Spinal cord (tissue), 10 donors: ENCODE data around the gene SLC6A12. TPM values are rescaled to one million over a fixed set of nuclear protein-coding genes. Genes with fewer than 3 reads are reported as not detected.

ENCODE experiments used
- DNase-seq, 6 donors: peaks; one replicate each; pipeline versions ENCODE4 v3.0.0 to v3.0.0-alpha.2; 2013 to 2015; ENCODE audit warnings: low spot score in 6 of 6, low read depth in 4 of 6
- H3K27ac ChIP-seq: one replicate; pipeline ENCODE4 v1.5.1; 2013; ENCODE audit warnings: low read depth, low read length, control low read depth
- H3K27me3 ChIP-seq: one replicate; pipeline ENCODE4 v1.6.1; 2013; ENCODE audit warnings: low read length; ENCODE audit not compliant: control insufficient read depth, insufficient read depth
- H3K36me3 ChIP-seq: one replicate; pipeline ENCODE4 v1.6.1; 2013; ENCODE audit warnings: low read length; ENCODE audit not compliant: control insufficient read depth, insufficient read depth
- H3K4me1 ChIP-seq: one replicate; pipeline ENCODE4 v1.6.1; 2013; ENCODE audit warnings: low read length; ENCODE audit not compliant: control insufficient read depth, insufficient read depth
- H3K4me3 ChIP-seq: one replicate; pipeline ENCODE4 v1.5.1; 2013; ENCODE audit warnings: low read depth, low read length, control low read depth
- H3K9me3 ChIP-seq: one replicate; pipeline ENCODE4 v1.6.1; 2013; ENCODE audit warnings: low read length; ENCODE audit not compliant: control insufficient read depth, insufficient read depth
- WGBS: methylation state at CpG from one replicate; pipeline ENCODE4 v1.1.5; 2013; ENCODE audit warnings: missing lambda C conversion rate; ENCODE audit not compliant: insufficient coverage; 5-methylcytosine and 5-hydroxymethylcytosine counted together
- polyA plus RNA-seq, 2 donors: library from polyadenylated mRNA; unstranded; fragments of 120-200 nt; gene quantifications; one replicate each; pipeline ENCODE4 v1.2.1, GENCODE V29; 2013; ENCODE audit not compliant: insufficient read length in 2 of 2
- total RNA-seq, 2 donors: library from RNA; depleted of rRNA in 1 of 2; stranded (reverse); fragments of 120-200 nt in 1 of 2; fragments of >200 nt in 1 of 2; gene quantifications; one replicate each; pipeline versions ENCODE4 v1.2.3 to v1.2.4, GENCODE V29; 2013 to 2014
- donor health status: healthy.

The SLC6A12 gene
- total and polyA plus RNA-seq, 4 donors, result 17.6 to 91.0 (median 45.3) TPM

- WGBS, result 17% methylated on average over 13 of the region's 19 CpGs
- no peak overlapping the region for H3K4me3 ChIP-seq
- peaks cover 22% of the 10 kb centered on the region for H3K36me3 ChIP-seq
- H3K9me3 ChIP-seq, result no peaks in the 10 kb centered on the region
- no peak overlapping the region for H3K27ac ChIP-seq
- peaks cover 55% of the 10 kb centered on the region for H3K4me1 ChIP-seq
- peaks cover 18% of the 10 kb centered on the region for H3K27me3 ChIP-seq
- DNase-seq, result peak in 4 of 6 donors; percentile 51 to 93 (median 65)
Measured at GRCh38 chr12:143964-144649, 69.8 kb downstream of the SLC6A12 start.

DNA sequence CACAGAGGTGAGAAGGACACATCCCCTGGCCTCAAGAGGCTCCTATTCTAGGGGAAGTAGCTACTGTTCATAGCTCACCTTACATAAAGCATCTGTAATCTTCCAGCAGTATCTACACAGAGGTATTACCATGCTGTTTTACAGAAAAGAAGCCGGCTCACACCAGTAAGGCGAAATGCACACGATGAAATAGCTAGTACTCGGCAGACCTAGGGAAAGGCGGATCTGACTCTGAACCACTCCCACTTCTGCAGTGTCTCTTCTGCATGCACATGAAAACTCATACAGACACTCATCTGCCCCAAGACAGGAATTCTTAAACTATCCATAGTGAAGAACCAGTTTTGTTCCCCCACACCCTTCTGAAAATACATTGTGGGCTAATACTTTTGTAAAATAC is 73.8 kb downstream of the SLC6A12 start:
- Histone ChIP-seq H3K27ac (no peak overlapping the region), H3K4me3 (no peak overlapping the region), H3K36me3 (peaks cover 22% of the 10 kb centered on the region), H3K4me1 (peaks cover 46% of the 10 kb centered on the region), H3K9me3 (no peaks in the 10 kb centered on the region), H3K27me3 (peaks cover 21% of the 10 kb centered on the region)
- DNase-seq, result peak in 1 of 6 donors; percentile 54
- WGBS, result 75% methylated on average over 5 of the region's 5 CpGs

Other genes starting within 250 kb of the SLC6A12 start
- 10 to 100 TPM in 1 of 2 donors, 1 to 10 TPM in 1; 7.8 to 13.6 TPM for gene IQSEC3, start 147.4 kb downstream of the SLC6A12 start, total RNA-seq
- gene IQSEC3, start 147.4 kb downstream of the SLC6A12 start, polyA plus RNA-seq, result 10 to 100 TPM; 64.3 to 65.3 TPM
- 100 to 1,000 TPM; 104 to 711 TPM for gene SLC6A13, start 48.7 kb upstream of the SLC6A12 start, total RNA-seq
- 100 to 1,000 TPM in 1 of 2 donors, 10 to 100 TPM in 1; 33.6 to 201 TPM for gene SLC6A13, start 48.7 kb upstream of the SLC6A12 start, polyA plus RNA-seq
- 10 to 100 TPM; 54.3 to 69.8 TPM for gene KDM5A, start 175.2 kb upstream of the SLC6A12 start, total RNA-seq
- gene KDM5A, start 175.2 kb upstream of the SLC6A12 start, polyA plus RNA-seq, result 10 to 100 TPM; 16.9 to 25.9 TPM
- 10 to 100 TPM; 17.2 to 17.5 TPM for gene CCDC77, start 187.5 kb upstream of the SLC6A12 start, total RNA-seq
- gene CCDC77, start 187.5 kb upstream of the SLC6A12 start, polyA plus RNA-seq, result 10 to 100 TPM; 10.1 to 15.5 TPM
- gene B4GALNT3, start 245.8 kb upstream of the SLC6A12 start, total RNA-seq, result 1 to 10 TPM; 3.2 to 3.4 TPM
- 1 to 10 TPM; 4.4 to 7.2 TPM for gene B4GALNT3, start 245.8 kb upstream of the SLC6A12 start, polyA plus RNA-seq